A549 (cell line): ENCODE data around the gene ANKEF1. TPM values are rescaled to one million over a fixed set of nuclear protein-coding genes. Genes with fewer than 3 reads are reported as not detected.

Source experiments
- ATAC-seq, 2 experiments: fragments of 200-7000 bp in 1 of 2; fragments of >200 bp in 1 of 2; cut with Nextera tagmentation in 1 of 2; cut with Tn5 transposase in 1 of 2; 3 replicates each; pipeline versions ENCODE4 v1.8.0 to v1.9.1; 2018 to 2020; ENCODE audit warnings: mild to moderate bottlenecking in 1 of 2, moderate library complexity in 1 of 2
- CTCF ChIA-PET: fragments of 300-600 bp; sonication (Branson Sonifier 250); formaldehyde crosslinking; extraction: SDS; loops from one replicate; lab custom pipeline; 2021; ENCODE audit warnings: antibody characterized with exemption, inconsistent platforms; lab: Yijun Ruan, JAX
- POLR2A ChIA-PET: fragments of 350-600 bp; formaldehyde crosslinking; extraction: SDS; loops from one replicate; lab custom pipeline; 2021; ENCODE audit warnings: antibody characterized with exemption, inconsistent platforms; lab: Yijun Ruan, JAX
- DNase-seq, 2 experiments: peaks; one replicate each; pipeline versions ENCODE4 v3.0.0 to v3.0.0-alpha.2; 2011 to 2016; ENCODE audit warnings: low read depth in 1 of 2, low spot score in 1 of 2
- FAIRE-seq: peaks from 2 replicates; lab custom pipeline; 2011; peaks lifted over from hg19 to GRCh38; lab: Jason Lieb, UNC
- H3K27ac ChIP-seq, 2 experiments: fragments of >200 bp; sonication (Bioruptor Twin); formaldehyde crosslinking; 3 replicates each; pipeline ENCODE4 v1.5.1; 2016 to 2017
- H3K4me1 ChIP-seq: fragments of >200 bp; sonication (Bioruptor Twin); formaldehyde crosslinking; 3 replicates; pipeline ENCODE4 v1.6.1; 2016
- H3K4me2 ChIP-seq: fragments of >200 bp; sonication (Bioruptor Twin); formaldehyde crosslinking; 3 replicates; pipeline ENCODE4 v1.6.1; 2016
- H3K4me3 ChIP-seq: fragments of >200 bp; sonication (Bioruptor Twin); formaldehyde crosslinking; 3 replicates; pipeline ENCODE4 v1.5.1; 2016
- H3K9me3 ChIP-seq: fragments of >200 bp; sonication (Bioruptor Twin); formaldehyde crosslinking; 3 replicates; pipeline ENCODE4 v1.6.1; 2016
- BHLHE40 ChIP-seq: IDR thresholded peaks from 2 replicates; pipeline ENCODE4 v1.6.1; 2012; ENCODE audit warnings: low read depth, low read length, inconsistent platforms
- CBX2 ChIP-seq: fragments of 200-600 bp; sonication (generic); IDR thresholded peaks from 2 replicates; pipeline ENCODE4 v1.6.1; 2016; ENCODE audit warnings: low read depth, mild to moderate bottlenecking, borderline replicate concordance
- CHD4 ChIP-seq: fragments of 200-600 bp; sonication (generic); IDR thresholded peaks from 2 replicates; pipeline ENCODE4 v1.6.1; 2016; ENCODE audit warnings: antibody characterized with exemption, mild to moderate bottlenecking, borderline replicate concordance
- EHF ChIP-seq: fragments of 250-450 bp; sonication (Bioruptor Pico); IDR thresholded peaks from 2 replicates; pipeline ENCODE4 v1.5.0; 2020; ENCODE audit warnings: mild to moderate bottlenecking
- EHMT2 ChIP-seq: fragments of 200-600 bp; sonication (generic); IDR thresholded peaks from 2 replicates; pipeline ENCODE4 v1.6.1; 2016; ENCODE audit warnings: antibody characterized with exemption, low read depth, mild to moderate bottlenecking, moderate library complexity
- EP300 ChIP-seq, 2 experiments: fragments of >200 bp; sonication (Bioruptor Twin); formaldehyde crosslinking; IDR thresholded peaks; 2 replicates in 1 of 2; 3 replicates in 1 of 2; pipeline ENCODE4 v1.6.1; 2016 to 2017
- HOXA7 ChIP-seq: fragments of 250-450 bp; sonication (Bioruptor Pico); IDR thresholded peaks from 2 replicates; pipeline ENCODE4 v1.5.0; 2020; ENCODE audit warnings: mild to moderate bottlenecking, moderate library complexity
- HOXB5 ChIP-seq: fragments of 250-450 bp; sonication (Bioruptor Pico); IDR thresholded peaks from 2 replicates; pipeline ENCODE4 v1.5.0; 2020; ENCODE audit warnings: mild to moderate bottlenecking, moderate library complexity
- JUNB ChIP-seq: fragments of >200 bp; sonication (Bioruptor Twin); formaldehyde crosslinking; IDR thresholded peaks from 2 replicates; pipeline ENCODE4 v1.6.1; 2016
- KDM5A ChIP-seq: fragments of 200-600 bp; sonication (generic); IDR thresholded peaks from 2 replicates; pipeline ENCODE4 v1.6.1; 2016; ENCODE audit warnings: antibody characterized with exemption, mild to moderate bottlenecking
- MAZ ChIP-seq: fragments of 150-350 bp; IDR thresholded peaks from 2 replicates; pipeline ENCODE4 v1.6.1; 2014; ENCODE audit warnings: antibody characterized with exemption, low read depth, low read length, borderline replicate concordance
- PHF8 ChIP-seq: fragments of 200-600 bp; sonication (generic); IDR thresholded peaks from 2 replicates; pipeline ENCODE4 v1.6.1; 2016; ENCODE audit warnings: low read depth, mild to moderate bottlenecking, antibody characterized with exemption, moderate library complexity, borderline replicate concordance
- POLR2AphosphoS2 ChIP-seq: conservative IDR thresholded peaks from 2 replicates; pipeline ENCODE4 v1.6.1; 2012; ENCODE audit warnings: low read length, improper control_type of control experiment, inconsistent platforms
- RCOR1 ChIP-seq: fragments of 150-350 bp; IDR thresholded peaks from 2 replicates; pipeline ENCODE4 v1.6.1; 2014; ENCODE audit warnings: antibody characterized with exemption, low read length, low read depth
- RNF2 ChIP-seq: fragments of 200-600 bp; sonication (generic); IDR thresholded peaks from 2 replicates; pipeline ENCODE4 v1.6.1; 2016; ENCODE audit warnings: low read depth, mild to moderate bottlenecking, antibody characterized with exemption, moderate library complexity, borderline replicate concordance
- SREBF2 ChIP-seq: fragments of 450-650 bp; IDR thresholded peaks from 2 replicates; pipeline ENCODE4 v1.6.1; 2014; ENCODE audit warnings: mild to moderate bottlenecking, moderate library complexity
- ZNF302 ChIP-seq: fragments of 250-450 bp; sonication (Bioruptor Pico); IDR thresholded peaks from 2 replicates; pipeline ENCODE4 v1.9.0; 2021; ENCODE audit warnings: inconsistent platforms, mild to moderate bottlenecking, moderate library complexity
- WGBS: methylation state at CpG from one replicate; pipeline ENCODE4 v1.1.6; 2017; ENCODE audit errors: missing lambda C conversion rate; 5-methylcytosine and 5-hydroxymethylcytosine counted together
- polyA plus RNA-seq, 4 experiments: library from polyadenylated mRNA; depleted of rRNA in 3 of 4; stranded (reverse); fragments of >200 nt; fragmentation: RNase III in 1 of 4; extraction: RNeasy Plus Mini Kit Qiagen cat#74134 plus additional on column Dnase treatment in 1 of 4; gene quantifications; 2 replicates in 3 of 4; 3 replicates in 1 of 4; pipeline ENCODE4 v1.2.3, GENCODE V29; 2011 to 2017
- TF ChIP-seq, protein P1 (sequence below): fragments of 150-350 bp; IDR thresholded peaks from 2 replicates; pipeline ENCODE4 v1.6.1; 2014; ENCODE audit warnings: low read depth, mild to moderate bottlenecking, low read length
- TF ChIP-seq, protein P2 (sequence below): fragments of 450-650 bp; IDR thresholded peaks from 2 replicates; pipeline ENCODE4 v1.6.1; 2014; ENCODE audit warnings: antibody characterized with exemption
- TF ChIP-seq, protein P3 (sequence below): IDR thresholded peaks from 2 replicates; pipeline ENCODE4 v1.6.1; 2012; ENCODE audit warnings: low read depth, borderline replicate concordance
- TF ChIP-seq, protein P4 (sequence below): fragments of >200 bp; sonication (Bioruptor Twin); formaldehyde crosslinking; IDR thresholded peaks from 3 replicates; pipeline ENCODE4 v1.5.1; 2016
- TF ChIP-seq, protein P5 (sequence below): fragments of 250-450 bp; sonication (Bioruptor Pico); IDR thresholded peaks from 2 replicates; pipeline ENCODE4 v1.5.0; 2021; ENCODE audit warnings: mild to moderate bottlenecking, moderate library complexity, borderline replicate concordance
- TF ChIP-seq, protein P6 (sequence below): IDR thresholded peaks from 2 replicates; pipeline ENCODE4 v1.6.1; 2012
- TF ChIP-seq, protein P7 (sequence below): fragments of 250-450 bp; sonication (Bioruptor Pico); IDR thresholded peaks from 2 replicates; pipeline ENCODE4 v1.5.0; 2020; ENCODE audit warnings: low read depth, mild to moderate bottlenecking, moderate library complexity

The ANKEF1 gene
- polyA plus RNA-seq, 2 of the 4 experiments (the other 2 are of a cell fraction): 11.5 to 21.2 TPM

DNA sequence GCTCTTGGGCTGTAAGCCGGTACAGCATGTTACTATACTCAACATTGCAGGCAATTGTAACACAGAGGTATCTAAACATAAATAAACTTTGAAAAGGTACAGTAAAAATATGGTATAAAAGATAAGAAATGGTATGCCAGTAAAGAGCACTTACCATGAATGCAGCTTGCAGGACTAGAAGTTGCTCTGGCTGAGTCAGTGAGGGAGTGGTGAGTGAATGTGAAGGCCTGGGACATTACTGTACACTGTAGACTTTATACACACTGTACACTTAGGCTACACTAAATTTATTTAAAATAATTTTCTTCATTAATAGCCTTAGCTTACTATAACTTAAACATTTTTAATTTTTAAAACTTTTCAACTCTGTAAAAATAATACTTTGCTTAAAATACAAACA is 37.8 kb upstream of the ANKEF1 start:
- no peak for ATAC-seq
- WGBS: 92% methylated on average over 1 of the region's 1 CpG
- CTCF ChIA-PET: interaction anchor here (1.8 to 1.9 kb wide), 2 partner anchors 19 to 93 kb away, joined by 10 to 11 read pairs; no protein-coding TSS in a partner anchor

DNA sequence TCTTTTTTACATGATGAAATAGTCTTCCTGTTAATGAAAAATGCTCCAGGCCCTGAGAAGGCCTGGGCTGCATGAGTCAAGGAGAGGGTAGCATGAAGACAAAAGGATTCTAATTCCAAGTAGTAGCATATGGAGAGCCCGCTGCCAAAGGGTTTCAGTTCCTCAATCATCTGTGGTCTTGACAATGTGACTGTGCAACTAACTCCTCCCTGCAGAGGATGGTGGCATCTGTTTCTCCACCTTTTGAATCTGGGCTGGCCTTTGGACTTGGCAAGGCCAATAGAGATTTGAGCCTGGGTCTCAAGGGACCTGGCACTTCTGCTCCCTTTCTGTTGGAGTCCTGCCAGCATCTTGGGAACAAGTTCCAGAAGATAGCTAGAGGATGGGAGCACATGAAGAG is 35.1 kb upstream of the ANKEF1 start:
- CTCF ChIA-PET: interaction anchor here (0.6 to 3.1 kb wide), 3 partner anchors 21 to 91 kb away, joined by 4 to 13 read pairs (median 9); no protein-coding TSS in a partner anchor
- H3K9me3 ChIP-seq: 0 out of 3 replicates have a peak, but pooled peaks cover under 1% of the 10 kb centered on the region
- peaks cover 8% of the 10 kb centered on the region; the same call in 2 of the 3 replicates for H3K4me1 ChIP-seq
- H3K4me2 ChIP-seq: no peak overlapping the region
- peak overlapping the region in 1 of 2 experiments; percentile 47; a peak in 3 of 6 replicates for H3K27ac ChIP-seq
- no peak for FAIRE-seq
- peak in 1 of 2 experiments; percentile 25 for DNase-seq
- ATAC-seq: no peak
- no peak overlapping the region for H3K4me3 ChIP-seq
- WGBS: 100% methylated on average over 1 of the region's 1 CpG
- TF ChIP-seq HOXB5 (no peak), RCOR1 (no peak), CHD4 (no peak), EP300 (IDR thresholded peaks at IDR 0.05) (no peak), RNF2 (no peak)
- TF ChIP-seq, protein P1, sequence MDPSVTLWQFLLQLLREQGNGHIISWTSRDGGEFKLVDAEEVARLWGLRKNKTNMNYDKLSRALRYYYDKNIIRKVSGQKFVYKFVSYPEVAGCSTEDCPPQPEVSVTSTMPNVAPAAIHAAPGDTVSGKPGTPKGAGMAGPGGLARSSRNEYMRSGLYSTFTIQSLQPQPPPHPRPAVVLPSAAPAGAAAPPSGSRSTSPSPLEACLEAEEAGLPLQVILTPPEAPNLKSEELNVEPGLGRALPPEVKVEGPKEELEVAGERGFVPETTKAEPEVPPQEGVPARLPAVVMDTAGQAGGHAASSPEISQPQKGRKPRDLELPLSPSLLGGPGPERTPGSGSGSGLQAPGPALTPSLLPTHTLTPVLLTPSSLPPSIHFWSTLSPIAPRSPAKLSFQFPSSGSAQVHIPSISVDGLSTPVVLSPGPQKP: no peak
- TF ChIP-seq, all 56 proteins: peak for 0
- POLR2A ChIA-PET: no interaction called here

More for the DNA sequence above, 37.8 kb upstream of the ANKEF1 start:
- POLR2A ChIA-PET: no interaction called here
- DNase-seq (no peak), FAIRE-seq (no peak)
- TF ChIP-seq EHMT2 (no peak), BHLHE40 (no peak), JUNB (no peak), KDM5A (no peak), RCOR1 (no peak), CBX2 (no peak), EHF (CRISPR knock-in tag) (no peak), PHF8 (no peak)
- TF ChIP-seq, protein P2, sequence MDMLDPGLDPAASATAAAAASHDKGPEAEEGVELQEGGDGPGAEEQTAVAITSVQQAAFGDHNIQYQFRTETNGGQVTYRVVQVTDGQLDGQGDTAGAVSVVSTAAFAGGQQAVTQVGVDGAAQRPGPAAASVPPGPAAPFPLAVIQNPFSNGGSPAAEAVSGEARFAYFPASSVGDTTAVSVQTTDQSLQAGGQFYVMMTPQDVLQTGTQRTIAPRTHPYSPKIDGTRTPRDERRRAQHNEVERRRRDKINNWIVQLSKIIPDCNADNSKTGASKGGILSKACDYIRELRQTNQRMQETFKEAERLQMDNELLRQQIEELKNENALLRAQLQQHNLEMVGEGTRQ: no peak
- TF ChIP-seq, protein P3, sequence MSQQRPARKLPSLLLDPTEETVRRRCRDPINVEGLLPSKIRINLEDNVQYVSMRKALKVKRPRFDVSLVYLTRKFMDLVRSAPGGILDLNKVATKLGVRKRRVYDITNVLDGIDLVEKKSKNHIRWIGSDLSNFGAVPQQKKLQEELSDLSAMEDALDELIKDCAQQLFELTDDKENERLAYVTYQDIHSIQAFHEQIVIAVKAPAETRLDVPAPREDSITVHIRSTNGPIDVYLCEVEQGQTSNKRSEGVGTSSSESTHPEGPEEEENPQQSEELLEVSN: no peak
- TF ChIP-seq, protein P4, sequence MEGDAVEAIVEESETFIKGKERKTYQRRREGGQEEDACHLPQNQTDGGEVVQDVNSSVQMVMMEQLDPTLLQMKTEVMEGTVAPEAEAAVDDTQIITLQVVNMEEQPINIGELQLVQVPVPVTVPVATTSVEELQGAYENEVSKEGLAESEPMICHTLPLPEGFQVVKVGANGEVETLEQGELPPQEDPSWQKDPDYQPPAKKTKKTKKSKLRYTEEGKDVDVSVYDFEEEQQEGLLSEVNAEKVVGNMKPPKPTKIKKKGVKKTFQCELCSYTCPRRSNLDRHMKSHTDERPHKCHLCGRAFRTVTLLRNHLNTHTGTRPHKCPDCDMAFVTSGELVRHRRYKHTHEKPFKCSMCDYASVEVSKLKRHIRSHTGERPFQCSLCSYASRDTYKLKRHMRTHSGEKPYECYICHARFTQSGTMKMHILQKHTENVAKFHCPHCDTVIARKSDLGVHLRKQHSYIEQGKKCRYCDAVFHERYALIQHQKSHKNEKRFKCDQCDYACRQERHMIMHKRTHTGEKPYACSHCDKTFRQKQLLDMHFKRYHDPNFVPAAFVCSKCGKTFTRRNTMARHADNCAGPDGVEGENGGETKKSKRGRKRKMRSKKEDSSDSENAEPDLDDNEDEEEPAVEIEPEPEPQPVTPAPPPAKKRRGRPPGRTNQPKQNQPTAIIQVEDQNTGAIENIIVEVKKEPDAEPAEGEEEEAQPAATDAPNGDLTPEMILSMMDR: no peak
- TF ChIP-seq, protein P1: no peak
- peaks cover 8% of the 10 kb centered on the region; the same call in 2 of the 3 replicates for H3K4me1 ChIP-seq
- 0 out of 3 replicates have a peak, but pooled peaks cover 4% of the 10 kb centered on the region for H3K9me3 ChIP-seq
- no peak overlapping the region for H3K4me2 ChIP-seq
- no peak overlapping the region for H3K4me3 ChIP-seq
- H3K27ac ChIP-seq: no peak overlapping the region

DNA sequence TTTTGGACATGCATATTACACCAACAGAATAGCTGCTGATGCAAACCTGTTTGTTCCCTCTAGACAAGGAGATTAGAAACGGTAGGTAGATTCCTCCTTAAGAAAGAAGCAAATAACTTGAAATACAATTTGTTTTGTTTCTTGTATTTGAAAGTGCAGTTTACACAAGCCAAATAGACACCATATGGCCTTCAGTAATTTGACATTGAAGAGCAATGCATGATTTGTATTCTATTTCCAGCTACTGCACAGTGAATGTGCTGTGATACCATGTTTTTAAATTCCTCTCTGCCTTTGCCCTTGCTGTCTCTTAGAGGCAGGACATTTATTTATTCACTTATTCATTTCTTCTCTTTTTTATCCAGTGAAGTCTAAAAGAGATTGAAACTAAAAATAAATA is 31.9 kb upstream of the ANKEF1 start:
- FAIRE-seq (peak; percentile 18), DNase-seq (no peak), ATAC-seq (no peak)
- TF ChIP-seq ZNF302: no peak
- TF ChIP-seq, protein P5, sequence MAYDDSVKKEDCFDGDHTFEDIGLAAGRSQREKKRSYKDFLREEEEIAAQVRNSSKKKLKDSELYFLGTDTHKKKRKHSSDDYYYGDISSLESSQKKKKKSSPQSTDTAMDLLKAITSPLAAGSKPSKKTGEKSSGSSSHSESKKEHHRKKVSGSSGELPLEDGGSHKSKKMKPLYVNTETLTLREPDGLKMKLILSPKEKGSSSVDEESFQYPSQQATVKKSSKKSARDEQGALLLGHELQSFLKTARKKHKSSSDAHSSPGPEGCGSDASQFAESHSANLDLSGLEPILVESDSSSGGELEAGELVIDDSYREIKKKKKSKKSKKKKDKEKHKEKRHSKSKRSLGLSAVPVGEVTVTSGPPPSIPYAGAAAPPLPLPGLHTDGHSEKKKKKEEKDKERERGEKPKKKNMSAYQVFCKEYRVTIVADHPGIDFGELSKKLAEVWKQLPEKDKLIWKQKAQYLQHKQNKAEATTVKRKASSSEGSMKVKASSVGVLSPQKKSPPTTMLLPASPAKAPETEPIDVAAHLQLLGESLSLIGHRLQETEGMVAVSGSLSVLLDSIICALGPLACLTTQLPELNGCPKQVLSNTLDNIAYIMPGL: no peak
- TF ChIP-seq HOXA7 (CRISPR knock-in tag): no peak
- TF ChIP-seq, protein P6, sequence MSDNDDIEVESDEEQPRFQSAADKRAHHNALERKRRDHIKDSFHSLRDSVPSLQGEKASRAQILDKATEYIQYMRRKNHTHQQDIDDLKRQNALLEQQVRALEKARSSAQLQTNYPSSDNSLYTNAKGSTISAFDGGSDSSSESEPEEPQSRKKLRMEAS: no peak
- TF ChIP-seq, protein P7, sequence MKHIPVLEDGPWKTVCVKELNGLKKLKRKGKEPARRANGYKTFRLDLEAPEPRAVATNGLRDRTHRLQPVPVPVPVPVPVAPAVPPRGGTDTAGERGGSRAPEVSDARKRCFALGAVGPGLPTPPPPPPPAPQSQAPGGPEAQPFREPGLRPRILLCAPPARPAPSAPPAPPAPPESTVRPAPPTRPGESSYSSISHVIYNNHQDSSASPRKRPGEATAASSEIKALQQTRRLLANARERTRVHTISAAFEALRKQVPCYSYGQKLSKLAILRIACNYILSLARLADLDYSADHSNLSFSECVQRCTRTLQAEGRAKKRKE (CRISPR knock-in tag): no peak
- TF ChIP-seq MAZ: no peak
- TF ChIP-seq POLR2AphosphoS2: no peak
- TF ChIP-seq EHMT2: no peak
- no peak for TF ChIP-seq SREBF2
- ChIA-PET POLR2A (no interaction called here), CTCF (interaction anchor here (1.4 to 1.8 kb wide), 4 partner anchors 13 to 160 kb away, joined by 3 to 9 read pairs (median 4); no protein-coding TSS in a partner anchor)
- H3K9me3 ChIP-seq: no peaks in the 10 kb centered on the region
- no peak overlapping the region for H3K27ac ChIP-seq
- H3K4me3 ChIP-seq: no peak overlapping the region
- no peak overlapping the region for H3K4me2 ChIP-seq
- peaks cover 8% of the 10 kb centered on the region; the same call in 2 of the 3 replicates for H3K4me1 ChIP-seq
- WGBS: 34% methylated on average over 1 of the region's 1 CpG
